Peyer's patch (tissue), 4 donors: ENCODE results near the gene PRL. TPM values are rescaled to one million over a fixed set of nuclear protein-coding genes. Genes with fewer than 3 reads are reported as not detected.

Experiments used
- DNase-seq, 3 donors: peaks; one replicate each; pipeline ENCODE4 v3.0.0-alpha.2; 2017 to 2019
- H3K27ac ChIP-seq, 4 donors: fragments of 200-600 bp; sonication (generic); one replicate each; pipeline ENCODE4 v1.5.1; 2016 to 2019
- H3K27me3 ChIP-seq, 2 donors: fragments of 200-600 bp; sonication (generic); one replicate each; pipeline ENCODE4 v1.5.1; 2019
- H3K36me3 ChIP-seq, 3 donors: fragments of 200-600 bp; sonication (generic); one replicate each; pipeline ENCODE4 v1.5.1; 2016 to 2019
- H3K4me1 ChIP-seq, 4 donors: fragments of 200-600 bp; sonication (generic); one replicate each; pipeline ENCODE4 v1.5.1; 2016 to 2019
- H3K4me3 ChIP-seq, 4 donors: fragments of 200-600 bp; sonication (generic); 1 replicate in 3 of 4; 2 replicates in 1 of 4; pipeline ENCODE4 v1.5.1; 2016 to 2019; ENCODE audit warnings: mild to moderate bottlenecking in 1 of 4
- H3K9me3 ChIP-seq, 4 donors: fragments of 200-600 bp; sonication (generic); one replicate each; pipeline ENCODE4 v1.5.1; 2016 to 2019; ENCODE audit warnings: mild to moderate bottlenecking in 1 of 4
- POLR2A ChIP-seq, 2 donors: fragments of 450-650 bp; IDR thresholded peaks; one replicate each; pipeline ENCODE4 v1.5.1; 2017; ENCODE audit warnings: antibody characterized with exemption in 2 of 2, mild to moderate bottlenecking in 2 of 2, moderate library complexity in 2 of 2
- total RNA-seq, 4 donors: library from RNA; depleted of rRNA; stranded (reverse); fragments of >200 nt; gene quantifications; one replicate each; pipeline ENCODE4 v1.1.0, GENCODE V29; 2016
- TF ChIP-seq, protein P1 (sequence below), 6 experiments: fragments of 450-650 bp in 4 of 6; fragments of 200-600 bp in 2 of 6; sonication (generic) in 1 of 6; IDR thresholded peaks; one replicate each; pipeline ENCODE4 v1.5.1; 2017 to 2019; ENCODE audit warnings: antibody characterized with exemption in 6 of 6, mild to moderate bottlenecking in 3 of 6, moderate library complexity in 1 of 6

The PRL gene
- not detected for total RNA-seq

DNA sequence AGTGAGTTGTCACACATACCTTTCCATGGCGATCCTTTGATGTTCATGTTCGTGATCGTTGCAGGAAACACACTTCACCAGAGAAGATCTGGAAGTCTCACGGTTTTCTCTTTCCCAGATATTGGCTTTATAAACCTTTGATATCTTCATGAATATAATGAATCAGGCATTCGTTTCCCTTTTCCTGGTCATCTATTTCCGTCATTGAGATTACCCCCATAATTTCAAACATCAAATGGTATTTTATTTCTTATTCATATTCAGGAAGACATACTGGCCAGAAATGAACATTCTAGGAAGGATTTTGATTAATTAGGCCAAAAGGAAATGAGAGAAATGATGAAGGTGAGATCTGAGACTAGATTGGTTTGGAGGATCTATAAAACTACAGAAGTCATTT, at the start of gene PRL:
Gene PRL, minus strand, starts transcription at position 101 of the 400 bp plus-strand sequence. Its CDS starts 54 bp downstream, at position 47.
- no peak for DNase-seq
- Histone ChIP-seq H3K4me3 (no peak within 1 kb of the TSS), H3K36me3 (no peaks in the 10 kb centered on the region), H3K4me1 (no peaks in the 10 kb centered on the region), H3K27ac (no peak within 1 kb of the TSS), H3K27me3 (no peaks in the 10 kb centered on the region), H3K9me3 (no peaks in the 10 kb centered on the region)
- TF ChIP-seq POLR2A (IDR thresholded peaks at IDR 0.05): no peak
- TF ChIP-seq, protein P1, sequence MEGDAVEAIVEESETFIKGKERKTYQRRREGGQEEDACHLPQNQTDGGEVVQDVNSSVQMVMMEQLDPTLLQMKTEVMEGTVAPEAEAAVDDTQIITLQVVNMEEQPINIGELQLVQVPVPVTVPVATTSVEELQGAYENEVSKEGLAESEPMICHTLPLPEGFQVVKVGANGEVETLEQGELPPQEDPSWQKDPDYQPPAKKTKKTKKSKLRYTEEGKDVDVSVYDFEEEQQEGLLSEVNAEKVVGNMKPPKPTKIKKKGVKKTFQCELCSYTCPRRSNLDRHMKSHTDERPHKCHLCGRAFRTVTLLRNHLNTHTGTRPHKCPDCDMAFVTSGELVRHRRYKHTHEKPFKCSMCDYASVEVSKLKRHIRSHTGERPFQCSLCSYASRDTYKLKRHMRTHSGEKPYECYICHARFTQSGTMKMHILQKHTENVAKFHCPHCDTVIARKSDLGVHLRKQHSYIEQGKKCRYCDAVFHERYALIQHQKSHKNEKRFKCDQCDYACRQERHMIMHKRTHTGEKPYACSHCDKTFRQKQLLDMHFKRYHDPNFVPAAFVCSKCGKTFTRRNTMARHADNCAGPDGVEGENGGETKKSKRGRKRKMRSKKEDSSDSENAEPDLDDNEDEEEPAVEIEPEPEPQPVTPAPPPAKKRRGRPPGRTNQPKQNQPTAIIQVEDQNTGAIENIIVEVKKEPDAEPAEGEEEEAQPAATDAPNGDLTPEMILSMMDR (IDR thresholded peaks at IDR 0.05): no peak

DNA sequence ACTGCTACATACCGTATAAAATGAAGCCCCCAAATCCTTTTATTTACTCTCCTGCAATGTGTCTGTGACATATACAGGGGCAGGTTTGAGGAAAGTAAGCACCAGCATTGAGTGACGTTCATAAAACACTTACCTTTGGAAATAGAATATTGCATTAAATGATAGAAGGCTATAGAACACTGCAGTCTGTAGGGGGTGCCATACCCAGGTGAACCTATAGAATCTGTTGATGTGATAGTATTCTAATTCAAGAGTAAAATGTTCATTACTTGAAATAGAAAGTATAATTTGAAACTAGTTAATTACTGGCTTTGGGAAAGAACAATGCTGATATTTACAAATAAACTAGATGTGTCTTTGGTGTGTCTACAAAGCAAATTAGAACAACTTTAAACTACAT, 47.0 kb upstream of the PRL start:
- Histone ChIP-seq H3K27me3 (no peaks in the 10 kb centered on the region), H3K4me3 (no peak overlapping the region), H3K9me3 (no peaks in the 10 kb centered on the region), H3K4me1 (no peaks in the 10 kb centered on the region), H3K36me3 (no peaks in the 10 kb centered on the region), H3K27ac (no peak overlapping the region)
- TF ChIP-seq, protein P1 (IDR thresholded peaks at IDR 0.05): no peak
- TF ChIP-seq POLR2A (IDR thresholded peaks at IDR 0.05): no peak
- no peak for DNase-seq

DNA sequence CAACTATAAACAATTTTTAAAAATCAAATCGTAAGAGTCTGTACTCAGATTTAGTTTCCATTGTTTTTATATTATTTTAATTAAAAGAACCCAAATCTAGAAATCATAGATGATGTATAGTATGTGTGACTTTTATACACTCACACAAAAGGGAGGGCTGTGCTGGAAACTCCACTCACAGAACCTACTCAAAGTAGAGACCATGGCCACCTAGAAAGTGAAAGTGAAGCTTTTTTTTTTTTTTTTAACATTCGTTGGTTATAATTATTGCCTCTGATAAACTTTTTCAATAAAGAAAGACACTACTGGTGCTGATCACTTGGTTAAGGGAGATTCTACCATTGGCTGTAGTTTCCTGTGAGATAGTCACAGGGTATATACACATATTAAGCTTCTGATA, 37.9 kb upstream of the PRL start:
- Histone ChIP-seq H3K4me3 (no peak overlapping the region), H3K27ac (no peak overlapping the region), H3K36me3 (no peaks in the 10 kb centered on the region), H3K9me3 (no peaks in the 10 kb centered on the region), H3K4me1 (no peaks in the 10 kb centered on the region), H3K27me3 (no peaks in the 10 kb centered on the region)
- TF ChIP-seq, protein P1 (IDR thresholded peaks at IDR 0.05): no peak
- TF ChIP-seq POLR2A (IDR thresholded peaks at IDR 0.05): no peak
- DNase-seq: no peak

DNA sequence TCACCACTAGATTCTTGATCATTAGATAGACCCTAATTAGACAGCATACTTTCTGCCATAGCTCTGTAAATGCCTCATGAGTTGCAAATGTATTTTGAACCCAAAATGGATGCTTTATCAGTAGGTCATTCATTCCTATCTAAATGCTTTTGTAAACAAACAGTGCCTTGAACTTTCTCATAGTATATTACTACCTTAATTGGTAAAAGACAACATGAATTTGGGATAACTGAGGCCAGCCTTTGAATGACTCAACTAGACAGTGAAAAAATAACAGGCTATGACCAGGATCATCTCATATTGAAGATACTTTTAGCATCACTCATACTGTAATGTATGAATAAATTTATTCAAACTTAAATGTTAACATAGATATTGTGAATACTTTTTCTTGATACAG, 37.0 kb upstream of the PRL start:
- H3K4me1 ChIP-seq: no peaks in the 10 kb centered on the region
- no peaks in the 10 kb centered on the region for H3K27me3 ChIP-seq
- no peak overlapping the region for H3K27ac ChIP-seq
- no peaks in the 10 kb centered on the region for H3K36me3 ChIP-seq
- no peak overlapping the region for H3K4me3 ChIP-seq
- DNase-seq: no peak
- H3K9me3 ChIP-seq: no peaks in the 10 kb centered on the region
- TF ChIP-seq, protein P1 (IDR thresholded peaks at IDR 0.05): no peak
- no peak for TF ChIP-seq POLR2A (IDR thresholded peaks at IDR 0.05)

DNA sequence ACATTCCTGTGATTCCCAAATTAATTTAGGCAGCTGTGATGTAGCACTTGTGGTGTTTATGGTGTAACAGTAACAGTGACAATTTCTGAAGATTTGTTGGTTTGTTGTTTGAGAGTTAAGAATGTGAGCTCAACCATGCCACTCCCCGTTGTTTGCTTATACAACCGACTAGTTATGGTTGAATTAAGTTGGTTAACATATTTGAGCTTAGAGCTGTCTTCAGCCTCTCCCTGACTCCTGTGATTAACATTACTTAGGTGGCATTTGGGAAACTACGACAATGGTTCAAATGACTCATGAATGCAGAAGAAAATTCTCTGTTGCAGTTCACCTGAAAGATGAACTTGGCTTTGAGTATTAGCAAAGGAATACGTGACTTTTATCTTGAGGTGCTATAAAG, 35.9 kb upstream of the PRL start:
- Histone ChIP-seq H3K4me1 (no peaks in the 10 kb centered on the region), H3K36me3 (no peaks in the 10 kb centered on the region), H3K4me3 (no peak overlapping the region), H3K27ac (no peak overlapping the region), H3K9me3 (no peaks in the 10 kb centered on the region), H3K27me3 (no peaks in the 10 kb centered on the region)
- TF ChIP-seq POLR2A (IDR thresholded peaks at IDR 0.05): no peak
- TF ChIP-seq, protein P1 (IDR thresholded peaks at IDR 0.05): no peak
- no peak for DNase-seq

DNA sequence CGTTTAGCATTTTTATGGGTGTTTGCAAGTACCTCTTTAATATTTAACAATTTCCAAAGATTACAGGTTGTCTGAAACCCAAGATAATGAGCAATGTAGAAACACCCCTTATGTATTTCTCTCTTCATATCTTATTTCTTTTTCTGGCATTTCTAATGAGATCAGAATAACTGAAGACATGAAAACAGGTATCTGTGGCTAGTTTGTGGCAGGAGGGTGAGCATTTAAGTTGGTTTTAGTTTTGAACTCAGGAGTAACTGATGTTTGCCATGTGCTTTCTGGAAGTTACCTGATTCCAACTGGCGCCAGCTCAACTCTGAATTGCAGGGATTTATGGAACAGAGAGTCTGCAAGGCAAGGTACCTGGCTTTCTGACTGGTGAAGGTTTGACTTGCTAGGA, 35.4 kb upstream of the PRL start:
- no peaks in the 10 kb centered on the region for H3K27me3 ChIP-seq
- no peak overlapping the region for H3K27ac ChIP-seq
- no peak for TF ChIP-seq POLR2A (IDR thresholded peaks at IDR 0.05)
- TF ChIP-seq, protein P1 (IDR thresholded peaks at IDR 0.05): no peak
- H3K36me3 ChIP-seq: no peaks in the 10 kb centered on the region
- H3K9me3 ChIP-seq: no peaks in the 10 kb centered on the region
- H3K4me3 ChIP-seq: no peak overlapping the region
- no peaks in the 10 kb centered on the region for H3K4me1 ChIP-seq
- no peak for DNase-seq
